HepG2 (cell line): ENCODE results near the gene TAS2R19. TPM values are rescaled to one million over a fixed set of nuclear protein-coding genes. Genes with fewer than 3 reads are reported as not detected.
A peak's percentile ranks its signal among the peaks of the same experiment; 100 is the strongest.
"Not testable (repeated sequence)": the region's sequence is repeated elsewhere in the genome, so short reads cannot be mapped to it uniquely, and the experiment has no call there.

Experiments used
- ATAC-seq: fragments of 200-7000 bp; cut with Tn5 transposase; 3 replicates; pipeline ENCODE4 v1.9.1; 2020; ENCODE audit warnings: mild to moderate bottlenecking, moderate library complexity
- BruUV-seq: library from RNA; stranded (reverse); fragments of 400-500 nt; replicated peaks from 2 replicates; lab custom pipeline; 2021; lab: Mats Ljungman, UMichigan
- CTCF ChIA-PET: fragments of 300-600 bp; formaldehyde crosslinking; extraction: SDS; loops from one replicate; lab custom pipeline; 2021; ENCODE audit warnings: low total read pairs, inconsistent platforms, low intra/inter-chr PET ratio; lab: Yijun Ruan, JAX
- POLR2A ChIA-PET: fragments of 350-600 bp; sonication (Branson Sonifier 250); formaldehyde crosslinking; loops from one replicate; lab custom pipeline; 2020; ENCODE audit warnings: antibody characterized with exemption, inconsistent platforms; lab: Yijun Ruan, JAX
- DNase-seq: peaks from one replicate; pipeline ENCODE4 v3.0.0-alpha.2; 2015; ENCODE audit warnings: low spot score
- FAIRE-seq: peaks from 3 replicates; lab custom pipeline; 2011; peaks lifted over from hg19 to GRCh38; lab: Jason Lieb, UNC
- H2AFZ ChIP-seq: one replicate; pipeline ENCODE4 v1.6.1; 2011; ENCODE audit warnings: low read length, inconsistent platforms
- H3K27ac ChIP-seq: fragments of 300-600 bp; 3 replicates; pipeline ENCODE4 v1.8.0; 2011; ENCODE audit warnings: mixed run types, mild to moderate bottlenecking, mixed read lengths, low read length, inconsistent platforms; ENCODE audit not compliant: insufficient read depth; ENCODE audit errors: extremely low read length
- H3K27me3 ChIP-seq, 2 experiments: fragments of 200-600 bp in 1 of 2; 2 replicates in 1 of 2; 3 replicates in 1 of 2; pipeline versions ENCODE4 v1.6.0 to v1.8.0; 2011; ENCODE audit warnings: low read length in 2 of 2, mild to moderate bottlenecking in 2 of 2, moderate library complexity in 2 of 2, inconsistent platforms in 1 of 2; ENCODE audit not compliant: insufficient read depth in 2 of 2, control insufficient read depth in 1 of 2
- H3K36me3 ChIP-seq, 2 experiments: fragments of 200-600 bp in 1 of 2; replicated peaks in 1 of 2; 2 replicates in 1 of 2; 3 replicates in 1 of 2; pipeline versions ENCODE4 v1.5.1 to v1.8.0; 2011; ENCODE audit warnings: low read length in 2 of 2, inconsistent platforms in 1 of 2; ENCODE audit not compliant: insufficient read depth in 2 of 2, control insufficient read depth in 1 of 2
- H3K4me1 ChIP-seq: 2 replicates; pipeline ENCODE4 v1.5.1; 2012; ENCODE audit warnings: low read length, inconsistent platforms; ENCODE audit not compliant: insufficient read depth
- H3K4me2 ChIP-seq: 2 replicates; pipeline ENCODE4 v1.6.0; 2011; ENCODE audit warnings: low read depth, low read length, inconsistent platforms
- H3K4me3 ChIP-seq, 3 experiments: fragments of 200-600 bp in 1 of 3; sonication (generic), shearing (Covaris generic) in 1 of 3; replicated peaks in 1 of 3; 2 replicates each; pipeline ENCODE4 v1.5.1; 2011 to 2016; ENCODE audit warnings: low read length in 3 of 3, inconsistent platforms in 2 of 3, low read depth in 2 of 3, mild to moderate bottlenecking in 2 of 3, control low read depth in 1 of 3, mixed read lengths in 1 of 3; ENCODE audit not compliant: insufficient read depth in 1 of 3
- H3K79me2 ChIP-seq: one replicate; pipeline ENCODE4 v1.6.1; 2011; ENCODE audit warnings: low read length, inconsistent platforms; ENCODE audit not compliant: insufficient read depth
- H3K9ac ChIP-seq: 2 replicates; pipeline ENCODE4 v1.6.0; 2011; ENCODE audit warnings: mild to moderate bottlenecking, low read depth, low read length, inconsistent platforms; ENCODE audit not compliant: insufficient read depth
- H3K9me3 ChIP-seq: 2 replicates; pipeline ENCODE4 v1.5.1; 2012; ENCODE audit warnings: mild to moderate bottlenecking, low read length
- H4K20me1 ChIP-seq: 2 replicates; pipeline ENCODE4 v1.6.0; 2011; ENCODE audit warnings: inconsistent platforms, mild to moderate bottlenecking, low read length, moderate library complexity; ENCODE audit not compliant: insufficient read depth
- ATF7 ChIP-seq, 2 experiments: fragments of 450-650 bp in 1 of 2; sonication (generic) in 1 of 2; formaldehyde crosslinking in 1 of 2; IDR thresholded peaks; 2 replicates each; pipeline versions ENCODE4 v1.4.0 to v1.6.1; 2016 to 2020; ENCODE audit warnings: antibody characterized with exemption in 1 of 2, mild to moderate bottlenecking in 1 of 2, missing genetic modification reagents in 1 of 2
- FOXP1 ChIP-seq, 2 experiments: fragments of 450-650 bp in 1 of 2; IDR thresholded peaks; 2 replicates each; pipeline ENCODE4 v1.6.1; 2017 to 2018; ENCODE audit warnings: antibody characterized with exemption in 1 of 2
- RBFOX2 ChIP-seq: fragments of 200-400 bp; formaldehyde crosslinking; IDR thresholded peaks from 2 replicates; pipeline ENCODE4 v1.6.1; 2017; ENCODE audit warnings: low read depth, mild to moderate bottlenecking, low read length
- ZNF496 ChIP-seq: sonication (generic); formaldehyde crosslinking; IDR thresholded peaks from 2 replicates; pipeline ENCODE4 v1.8.1; 2023; ENCODE audit warnings: mild to moderate bottlenecking, moderate library complexity, missing genetic modification reagents; ENCODE audit not compliant: insufficient replicate concordance
- ZNF761 ChIP-seq: sonication (generic); formaldehyde crosslinking; conservative IDR thresholded peaks from 2 replicates; pipeline ENCODE4 v1.4.0; 2020; ENCODE audit warnings: mild to moderate bottlenecking, missing genetic modification reagents
- WGBS: methylation state at CpG from one replicate; pipeline ENCODE4 v1.1.6; 2017; ENCODE audit warnings: low lambda C conversion rate; 5-methylcytosine and 5-hydroxymethylcytosine counted together
- in situ Hi-C: cut with HindIII; loops from 2 replicates; pipeline ENCODE4 v1.10.0; 2017; ENCODE audit warnings: low pct_unique_long_range_greater_than_20kb; ENCODE audit not compliant: extremely low pct_ligation_motif_present
- intact Hi-C: fragments of 100-400 bp; cut with micrococcal nuclease; formaldehyde crosslinking; loops from one replicate; pipeline ENCODE4 v1.10.0; 2022; ENCODE audit not compliant: unreplicated experiment
- polyA plus RNA-seq, 8 experiments: library from polyadenylated mRNA; depleted of rRNA in 3 of 8; stranded (reverse) in 7 of 8; unstranded in 1 of 8; fragments of >200 nt; fragmentation: Illumina TruSeq in 4 of 8; extraction: Trizol in 4 of 8; gene quantifications; 2 replicates each; pipeline versions ENCODE4 v1.2.1 to v1.2.3, GENCODE V29; 2011 to 2016; ENCODE audit warnings: low read depth in 4 of 8, missing spikeins in 1 of 8, mixed read lengths in 1 of 8; ENCODE audit not compliant: insufficient read depth in 1 of 8
- total RNA-seq, 5 experiments: library from RNA; depleted of rRNA; stranded (reverse); fragments of >200 nt; fragmentation: Illumina TruSeq; extraction: Trizol; gene quantifications; 2 replicates each; pipeline ENCODE4 v1.2.3, GENCODE V29; 2016; ENCODE audit warnings: low read depth in 1 of 5

TAS2R19 gene
- total and polyA plus RNA-seq, 2 of the 13 experiments (the other 11 are each of a cell fraction or from before 2014, with no cell fraction given), result 0.62 to 5.3 TPM

DNA sequence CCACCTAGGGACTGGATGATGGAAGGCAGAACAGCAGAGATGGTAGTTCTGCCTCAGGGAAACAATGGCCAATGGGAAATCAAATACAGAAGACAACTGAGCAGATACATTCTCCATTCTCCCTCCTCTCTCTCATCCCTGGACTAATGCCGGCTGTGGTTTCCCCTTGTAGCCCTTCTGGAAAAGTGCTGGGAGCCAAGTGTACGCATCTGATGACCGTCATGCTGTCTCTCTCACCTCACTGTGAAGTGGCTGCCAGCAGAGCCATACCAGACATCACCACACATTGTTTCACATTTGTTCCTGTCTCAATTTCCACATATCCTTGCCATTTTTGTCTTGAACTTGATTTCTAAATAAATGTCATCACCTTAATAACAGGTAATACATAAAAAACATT, 36.6 kb upstream of the TAS2R19 start (continued):
- TF ChIP-seq RBFOX2 (no peak), ZNF496 (CRISPR knock-in tag) (no peak)

DNA sequence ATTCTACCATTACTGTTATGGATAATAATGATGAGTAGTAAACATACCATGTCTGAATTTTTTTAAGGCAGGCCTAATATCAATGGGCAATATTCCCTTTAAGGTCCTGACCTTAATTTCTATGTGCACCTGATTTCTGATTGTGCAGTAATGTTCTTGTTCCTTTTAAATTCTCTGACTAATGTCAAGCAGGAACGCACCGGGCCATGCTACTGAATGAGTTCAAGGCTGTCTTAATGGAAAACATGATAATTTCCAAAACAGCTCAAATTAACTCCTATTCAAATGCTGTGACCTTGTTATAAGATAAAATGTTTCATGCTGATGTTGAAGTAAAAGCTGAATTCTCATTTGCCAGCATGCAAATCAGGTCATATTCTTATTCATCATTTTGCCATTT, 32.9 kb upstream of the TAS2R19 start:
- POLR2A ChIA-PET, result no interaction called here
- no peak for ATAC-seq
- WGBS, result 98% methylated on average over 2 of the region's 2 CpGs
- Histone ChIP-seq H2AFZ (no peak overlapping the region), H3K4me2 (no peak overlapping the region), H3K4me3 (no peak overlapping the region), H3K27me3 (no peaks in the 10 kb centered on the region), H3K9ac (no peak overlapping the region), H3K79me2 (no peaks in the 10 kb centered on the region), H3K36me3 (peaks cover 1 to 7% of the 10 kb centered on the region in 2 experiments; a peak in 2 of 5 replicates), H3K4me1 (no peaks in the 10 kb centered on the region), H3K9me3 (peaks cover 7% of the 10 kb centered on the region; the same call in 1 of the 2 replicates), H4K20me1 (no peaks in the 10 kb centered on the region), H3K27ac (no peak overlapping the region)
- DNase-seq, result no peak
- TF ChIP-seq FOXP1 (IDR thresholded peaks at IDR 0.05), result no peak
- no peak for TF ChIP-seq FOXP1 (CRISPR knock-in tag; IDR thresholded peaks at IDR 0.05)
- intact Hi-C loops, result no loop called here
- no TSS peak for BruUV-seq
- CTCF ChIA-PET, result no interaction called here
- no peak for FAIRE-seq
- in situ Hi-C loops, result no loop called here

DNA sequence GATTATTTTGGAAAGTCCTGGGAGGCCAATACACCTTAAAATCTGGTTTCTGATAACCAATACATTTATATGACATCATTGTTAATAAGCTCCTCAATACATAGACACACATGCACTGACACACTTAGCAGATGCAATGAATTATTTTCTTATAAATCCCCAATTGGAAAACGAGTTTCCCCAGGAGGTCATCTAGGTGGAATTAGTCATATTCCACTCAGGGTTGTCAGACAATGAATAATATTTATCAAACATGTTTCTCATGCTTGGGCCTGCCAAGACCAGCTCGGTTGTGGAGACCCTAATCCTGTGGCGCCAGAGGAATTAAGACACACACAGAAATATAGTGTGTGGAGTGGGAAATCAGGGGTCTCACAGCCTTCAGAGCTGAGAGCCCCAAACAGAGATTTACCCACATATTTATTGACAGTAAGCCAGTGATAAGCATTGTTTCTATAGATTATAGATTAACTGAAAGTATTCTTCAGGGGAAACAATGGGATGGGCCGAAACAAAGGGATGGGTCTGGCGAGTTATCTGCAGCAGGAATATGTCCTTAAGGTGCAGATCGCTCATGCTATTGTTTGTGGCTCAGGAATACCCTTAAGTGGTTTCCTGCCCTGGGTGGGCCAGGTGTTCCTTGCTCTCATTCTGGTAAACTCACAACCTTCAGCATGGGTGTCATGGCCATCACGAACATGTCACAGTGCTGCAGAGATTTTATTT, 27.5 kb upstream of the TAS2R19 start:
- BruUV-seq; H2AFZ ChIP-seq; H3K79me2 ChIP-seq; H4K20me1 ChIP-seq; FAIRE-seq; ATAC-seq; H3K27me3 ChIP-seq; in situ Hi-C loops; intact Hi-C loops; H3K4me3 ChIP-seq; H3K27ac ChIP-seq; H3K4me2 ChIP-seq; H3K9ac ChIP-seq; CTCF ChIA-PET; H3K4me1 ChIP-seq; DNase-seq; TF ChIP-seq ATF7 (CRISPR knock-in tag; IDR thresholded peaks at IDR 0.05): not testable (repeated sequence)
- TF ChIP-seq ZNF761 (CRISPR knock-in tag), result peak; percentile 98
- TF ChIP-seq ATF7 (IDR thresholded peaks at IDR 0.05), result peak; percentile 68
- H3K9me3 ChIP-seq, result peaks cover 16% of the 10 kb centered on the region; the same call in 1 of the 2 replicates
- WGBS, result 98% methylated on average over 7 of the region's 7 CpGs
- POLR2A ChIA-PET, result interaction anchor here (1.2 kb wide), 1 partner anchor 121 kb away, joined by 3 read pairs; the partner anchor contains the start of gene SMIM10L1
- peaks cover 2 to 13% of the 10 kb centered on the region in 2 experiments; a peak in 2 of 5 replicates for H3K36me3 ChIP-seq
